ENCODE measurements around the gene CXCR6.

The CXCR6 gene

GRCh38 chr3:45990181-45990580 lies 46.9 kb downstream of the CXCR6 start:
- H3K27ac Mint-ChIP-seq: no peak overlapping the region
- no peaks in the 10 kb centered on the region for H3K27me3 Mint-ChIP-seq (ENCODE audit: low read depth)
- H3K36me3 Mint-ChIP-seq (ENCODE audit: low read depth): no peaks in the 10 kb centered on the region
- H3K9me3 Mint-ChIP-seq: no peaks in the 10 kb centered on the region
- H3K4me1 Mint-ChIP-seq: peaks cover 64% of the 10 kb centered on the region
- TF ChIP-seq, protein P1, sequence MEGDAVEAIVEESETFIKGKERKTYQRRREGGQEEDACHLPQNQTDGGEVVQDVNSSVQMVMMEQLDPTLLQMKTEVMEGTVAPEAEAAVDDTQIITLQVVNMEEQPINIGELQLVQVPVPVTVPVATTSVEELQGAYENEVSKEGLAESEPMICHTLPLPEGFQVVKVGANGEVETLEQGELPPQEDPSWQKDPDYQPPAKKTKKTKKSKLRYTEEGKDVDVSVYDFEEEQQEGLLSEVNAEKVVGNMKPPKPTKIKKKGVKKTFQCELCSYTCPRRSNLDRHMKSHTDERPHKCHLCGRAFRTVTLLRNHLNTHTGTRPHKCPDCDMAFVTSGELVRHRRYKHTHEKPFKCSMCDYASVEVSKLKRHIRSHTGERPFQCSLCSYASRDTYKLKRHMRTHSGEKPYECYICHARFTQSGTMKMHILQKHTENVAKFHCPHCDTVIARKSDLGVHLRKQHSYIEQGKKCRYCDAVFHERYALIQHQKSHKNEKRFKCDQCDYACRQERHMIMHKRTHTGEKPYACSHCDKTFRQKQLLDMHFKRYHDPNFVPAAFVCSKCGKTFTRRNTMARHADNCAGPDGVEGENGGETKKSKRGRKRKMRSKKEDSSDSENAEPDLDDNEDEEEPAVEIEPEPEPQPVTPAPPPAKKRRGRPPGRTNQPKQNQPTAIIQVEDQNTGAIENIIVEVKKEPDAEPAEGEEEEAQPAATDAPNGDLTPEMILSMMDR (IDR thresholded peaks at IDR 0.05; ENCODE audit: unreplicated experiment in 3 of 3): no peak
- H3K4me3 Mint-ChIP-seq: no peak overlapping the region

DNA sequence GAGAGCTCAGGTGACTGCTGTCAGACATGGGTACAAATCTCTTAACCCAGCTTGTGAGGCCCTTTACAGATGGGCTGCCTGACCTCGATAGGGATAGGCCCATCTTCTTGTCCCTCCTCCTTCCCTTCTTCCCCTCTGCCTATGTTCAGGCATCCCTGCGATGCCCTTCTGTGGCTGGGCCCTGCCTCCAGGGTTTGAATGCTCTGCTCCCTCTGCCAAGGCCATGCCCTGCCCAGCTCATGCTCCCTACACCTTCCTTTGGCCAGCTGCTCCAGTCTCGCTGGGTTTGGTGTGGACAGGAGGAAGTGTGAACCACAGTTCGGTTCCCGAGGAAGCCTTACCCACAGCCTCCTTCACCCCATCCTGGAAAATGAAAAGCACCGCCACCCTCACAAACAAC lies 48.1 kb downstream of the CXCR6 start:
- Mint-ChIP-seq H3K27ac (no peak overlapping the region), H3K36me3 (ENCODE audit: low read depth) (no peaks in the 10 kb centered on the region), H3K4me1 (peaks cover 52% of the 10 kb centered on the region)

DNA sequence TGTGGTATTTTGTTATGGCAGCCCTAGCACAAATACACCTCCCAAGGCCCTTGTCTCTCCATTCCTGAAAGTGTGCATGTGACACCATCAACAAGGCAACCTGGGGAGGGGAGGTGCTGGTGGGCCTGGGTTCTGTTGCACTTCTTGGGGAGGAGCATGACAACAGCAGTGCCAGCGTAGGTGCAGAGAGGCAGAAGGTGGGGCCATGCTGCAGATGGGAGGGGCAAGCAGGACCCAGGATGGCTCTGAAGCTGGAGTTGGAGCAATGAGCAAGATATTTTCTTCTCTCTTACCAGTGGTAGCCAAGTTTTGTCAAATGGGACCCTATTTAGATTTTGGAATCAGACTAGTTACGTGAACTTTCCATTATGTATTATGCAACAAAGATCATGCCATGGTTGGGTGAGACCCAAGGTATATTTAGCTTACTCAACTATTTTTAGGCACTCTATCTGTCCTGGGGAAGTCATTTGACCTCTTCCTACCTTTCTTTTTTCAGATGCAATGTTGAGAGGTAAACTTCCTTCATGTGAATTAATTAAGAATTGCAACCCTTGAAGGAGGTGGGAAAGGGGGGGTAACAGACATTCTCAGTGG lies 49.0 kb downstream of the CXCR6 start:
- Mint-ChIP-seq H3K27ac (no peak overlapping the region), H3K36me3 (ENCODE audit: low read depth) (no peaks in the 10 kb centered on the region), H3K4me3 (no peak overlapping the region)

More for the DNA sequence above, 48.1 kb downstream of the CXCR6 start:
- no peaks in the 10 kb centered on the region for H3K9me3 Mint-ChIP-seq
- no peaks in the 10 kb centered on the region for H3K27me3 Mint-ChIP-seq (ENCODE audit: low read depth)
- TF ChIP-seq, protein P1 (IDR thresholded peaks at IDR 0.05; ENCODE audit: unreplicated experiment in 3 of 3): no peak
- H3K4me3 Mint-ChIP-seq: no peak overlapping the region

DNA sequence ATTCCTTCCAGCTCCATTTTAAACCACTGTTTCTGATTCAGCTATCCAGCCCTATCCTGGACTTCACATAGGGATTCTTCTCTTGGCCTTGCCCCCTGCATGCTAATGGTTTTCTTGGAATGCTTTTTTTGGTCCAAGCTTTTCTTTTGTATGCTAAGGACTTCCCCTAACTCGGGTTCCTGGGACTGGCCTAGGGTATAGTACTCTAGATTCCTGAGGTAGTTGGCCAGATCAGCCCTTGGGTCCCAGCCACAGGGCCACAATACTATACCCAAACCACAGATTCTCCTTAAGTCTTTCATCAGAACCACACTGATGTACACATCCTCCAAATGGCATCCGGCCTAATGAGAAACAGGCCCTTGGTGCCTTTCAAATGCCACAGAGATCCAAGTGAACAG lies 49.6 kb downstream of the CXCR6 start:
- H3K27me3 Mint-ChIP-seq (ENCODE audit: low read depth): peaks cover 5% of the 10 kb centered on the region
- no peak overlapping the region for H3K27ac Mint-ChIP-seq
- H3K4me3 Mint-ChIP-seq: peak overlapping the region; percentile 59 to 71 (median 64)
- TF ChIP-seq, protein P1 (IDR thresholded peaks at IDR 0.05; ENCODE audit: unreplicated experiment in 3 of 3): no peak
- H3K4me1 Mint-ChIP-seq: peaks cover 37% of the 10 kb centered on the region
- H3K36me3 Mint-ChIP-seq (ENCODE audit: low read depth): no peaks in the 10 kb centered on the region
- no peaks in the 10 kb centered on the region for H3K9me3 Mint-ChIP-seq

More for the DNA sequence above, 49.0 kb downstream of the CXCR6 start:
- Mint-ChIP-seq H3K27me3 (ENCODE audit: low read depth) (peaks cover 4% of the 10 kb centered on the region), H3K9me3 (no peaks in the 10 kb centered on the region), H3K4me1 (peaks cover 43% of the 10 kb centered on the region)
- TF ChIP-seq, protein P1 (IDR thresholded peaks at IDR 0.05; ENCODE audit: unreplicated experiment in 3 of 3): no peak

GRCh38 chr3:45993421-45994027 lies 50.3 kb downstream of the CXCR6 start:
- TF ChIP-seq, protein P1 (IDR thresholded peaks at IDR 0.05; ENCODE audit: unreplicated experiment in 3 of 3): no peak

More at GRCh38 chr3:45993421-45994027, 50.3 kb downstream of the CXCR6 start:
- H3K27me3 Mint-ChIP-seq (ENCODE audit: low read depth): peaks cover 12% of the 10 kb centered on the region
- no peaks in the 10 kb centered on the region for H3K9me3 Mint-ChIP-seq
- H3K4me3 Mint-ChIP-seq: peak overlapping the region in 2 of 3 experiments; percentile 64 to 71
- H3K4me1 Mint-ChIP-seq: peaks cover 30% of the 10 kb centered on the region
- no peak overlapping the region for H3K27ac Mint-ChIP-seq
- H3K36me3 Mint-ChIP-seq (ENCODE audit: low read depth): no peaks in the 10 kb centered on the region

Measured in nephron (organoid).